ENCODE results near the gene TXNRD3.
"Not testable (repeated sequence)": the region's sequence is repeated elsewhere in the genome, so short reads cannot be mapped to it uniquely, and the experiment has no call there.

- TF ChIP-seq, protein P1, sequence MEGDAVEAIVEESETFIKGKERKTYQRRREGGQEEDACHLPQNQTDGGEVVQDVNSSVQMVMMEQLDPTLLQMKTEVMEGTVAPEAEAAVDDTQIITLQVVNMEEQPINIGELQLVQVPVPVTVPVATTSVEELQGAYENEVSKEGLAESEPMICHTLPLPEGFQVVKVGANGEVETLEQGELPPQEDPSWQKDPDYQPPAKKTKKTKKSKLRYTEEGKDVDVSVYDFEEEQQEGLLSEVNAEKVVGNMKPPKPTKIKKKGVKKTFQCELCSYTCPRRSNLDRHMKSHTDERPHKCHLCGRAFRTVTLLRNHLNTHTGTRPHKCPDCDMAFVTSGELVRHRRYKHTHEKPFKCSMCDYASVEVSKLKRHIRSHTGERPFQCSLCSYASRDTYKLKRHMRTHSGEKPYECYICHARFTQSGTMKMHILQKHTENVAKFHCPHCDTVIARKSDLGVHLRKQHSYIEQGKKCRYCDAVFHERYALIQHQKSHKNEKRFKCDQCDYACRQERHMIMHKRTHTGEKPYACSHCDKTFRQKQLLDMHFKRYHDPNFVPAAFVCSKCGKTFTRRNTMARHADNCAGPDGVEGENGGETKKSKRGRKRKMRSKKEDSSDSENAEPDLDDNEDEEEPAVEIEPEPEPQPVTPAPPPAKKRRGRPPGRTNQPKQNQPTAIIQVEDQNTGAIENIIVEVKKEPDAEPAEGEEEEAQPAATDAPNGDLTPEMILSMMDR (conservative IDR thresholded peaks at IDR 0.05; ENCODE audit: low read length): not testable (repeated sequence)
- not testable (repeated sequence) for TF ChIP-seq EZH2phosphoT487 (IDR thresholded peaks at IDR 0.05; ENCODE audit: borderline replicate concordance, low read depth, low read length)
These were observed 63.4 kb downstream of the TXNRD3 start for GRCh38 chr3:126591515-126591914.
